HTR-8/SVneo (cell line): ENCODE results near the gene PGM2L1.
"Not testable (repeated sequence)": the region's sequence is repeated elsewhere in the genome, so short reads cannot be mapped to it uniquely, and the experiment has no call there.

Experiments used
- DNase-seq: peaks from one replicate; pipeline ENCODE4 v3.0.0; 2011; ENCODE audit warnings: low spot score, mixed read lengths; ENCODE audit not compliant: insufficient read length
- FAIRE-seq: peaks from 2 replicates; lab custom pipeline; 2011; peaks lifted over from hg19 to GRCh38; lab: Jason Lieb, UNC

The PGM2L1 gene

GRCh38 chr11:74398244-74399159, at the start of gene PGM2L1:
Gene PGM2L1 (minus strand): TSS chr11:74398433. CDS start chr11:74398161, 272 bp downstream.
- FAIRE-seq, result peak; percentile 92
- DNase-seq, result peak; percentile 96

- no peak for DNase-seq
- no peak for FAIRE-seq
Measured at GRCh38 chr11:74447720-74448119, 49.5 kb upstream of the PGM2L1 start.

GRCh38 chr11:74446532-74446938, 48.3 kb upstream of the PGM2L1 start:
- FAIRE-seq, result no peak

GRCh38 chr11:74444173-74444826, 46.1 kb upstream of the PGM2L1 start:
- no peak for FAIRE-seq
- no peak for DNase-seq

More at GRCh38 chr11:74446532-74446938, 48.3 kb upstream of the PGM2L1 start:
- no peak for DNase-seq

- DNase-seq (no peak), FAIRE-seq (no peak)
Measured at GRCh38 chr11:74443071-74443864, 45.0 kb upstream of the PGM2L1 start.

GRCh38 chr11:74442636-74443035, 44.4 kb upstream of the PGM2L1 start:
- FAIRE-seq, result no peak
- no peak for DNase-seq

- FAIRE-seq (no peak), DNase-seq (no peak)
Measured at GRCh38 chr11:74438681-74439080, 40.4 kb upstream of the PGM2L1 start.

- no peak for FAIRE-seq
- DNase-seq, result no peak
Measured at GRCh38 chr11:74437441-74438042, 39.3 kb upstream of the PGM2L1 start.

- DNase-seq, result no peak
- FAIRE-seq, result no peak
Measured at GRCh38 chr11:74434528-74434927, 36.3 kb upstream of the PGM2L1 start.

GRCh38 chr11:74429205-74429604, 31.0 kb upstream of the PGM2L1 start:
- FAIRE-seq, result no peak
- DNase-seq, result no peak

- FAIRE-seq (peak; percentile 54), DNase-seq (no peak)
Measured at GRCh38 chr11:74427384-74427886, 29.2 kb upstream of the PGM2L1 start.

GRCh38 chr11:74425100-74425499, 26.9 kb upstream of the PGM2L1 start:
- FAIRE-seq (no peak), DNase-seq (no peak)

- DNase-seq (peak; percentile 67), FAIRE-seq (peak; percentile 49)
Measured at GRCh38 chr11:74418509-74418895, 20.3 kb upstream of the PGM2L1 start.

GRCh38 chr11:74417860-74418508, 19.8 kb upstream of the PGM2L1 start:
- peak; percentile 89 for FAIRE-seq
- DNase-seq, result no peak

GRCh38 chr11:74417379-74417804, 19.2 kb upstream of the PGM2L1 start:
- FAIRE-seq, result no peak

GRCh38 chr11:74416974-74417373, 18.7 kb upstream of the PGM2L1 start:
- FAIRE-seq, DNase-seq: not testable (repeated sequence)

More at GRCh38 chr11:74417379-74417804, 19.2 kb upstream of the PGM2L1 start:
- DNase-seq, result no peak

GRCh38 chr11:74412733-74413359, 14.6 kb upstream of the PGM2L1 start:
- FAIRE-seq (no peak), DNase-seq (no peak)

GRCh38 chr11:74412321-74412720, 14.1 kb upstream of the PGM2L1 start:
- no peak for FAIRE-seq
- no peak for DNase-seq

GRCh38 chr11:74409633-74410032, 11.4 kb upstream of the PGM2L1 start:
- DNase-seq, result no peak
- no peak for FAIRE-seq
